GM21381 (cell line): ENCODE results near the gene INSYN1.
"Not testable (repeated sequence)": the region's sequence is repeated elsewhere in the genome, so short reads cannot be mapped to it uniquely, and the experiment has no call there.

Experiments used
- ATAC-seq: cut with Tn5 transposase; IDR thresholded peaks from one replicate; pipeline ENCODE4 v1.9.1; 2021; ENCODE audit warnings: mild to moderate bottlenecking, moderate library complexity; ENCODE audit not compliant: unreplicated experiment

The INSYN1 gene

GRCh38 chr15:73753250-73754130 lies at the start of gene INSYN1:
Gene INSYN1, minus strand, starts transcription at chr15:73753351. Its CDS starts 2,221 bp downstream, at chr15:73751130.
- ATAC-seq = no peak

DNA sequence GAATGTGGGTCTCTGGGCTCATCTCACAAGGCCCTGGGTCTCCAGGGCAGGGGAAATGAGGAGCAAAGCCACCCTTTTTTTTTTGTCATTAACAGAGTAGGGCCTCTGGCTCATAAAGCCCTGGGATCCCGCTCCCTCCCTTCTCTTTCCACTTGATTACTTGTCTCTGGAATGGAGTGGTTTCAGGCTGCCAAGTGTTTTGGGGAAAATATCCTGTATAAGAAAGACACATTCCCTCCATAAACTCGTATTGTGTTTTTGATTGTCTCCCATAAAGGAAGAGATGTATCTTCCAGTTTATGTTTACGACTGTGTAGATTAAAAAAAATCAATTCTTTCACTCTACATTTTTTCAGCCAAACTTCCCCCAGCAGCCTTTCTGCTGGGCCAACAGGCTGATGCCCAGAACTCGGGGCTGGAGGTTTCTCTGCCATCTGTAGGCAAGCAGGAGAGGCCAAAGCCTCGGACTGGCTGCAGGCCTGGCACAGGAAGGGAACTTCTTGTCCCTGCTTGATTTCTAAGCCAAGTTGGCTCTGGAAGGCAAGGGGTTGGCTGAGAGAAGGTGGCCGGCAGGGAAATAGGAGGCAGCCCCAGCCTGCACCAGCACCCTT lies 49.4 kb upstream of the INSYN1 start:
- no peak for ATAC-seq

DNA sequence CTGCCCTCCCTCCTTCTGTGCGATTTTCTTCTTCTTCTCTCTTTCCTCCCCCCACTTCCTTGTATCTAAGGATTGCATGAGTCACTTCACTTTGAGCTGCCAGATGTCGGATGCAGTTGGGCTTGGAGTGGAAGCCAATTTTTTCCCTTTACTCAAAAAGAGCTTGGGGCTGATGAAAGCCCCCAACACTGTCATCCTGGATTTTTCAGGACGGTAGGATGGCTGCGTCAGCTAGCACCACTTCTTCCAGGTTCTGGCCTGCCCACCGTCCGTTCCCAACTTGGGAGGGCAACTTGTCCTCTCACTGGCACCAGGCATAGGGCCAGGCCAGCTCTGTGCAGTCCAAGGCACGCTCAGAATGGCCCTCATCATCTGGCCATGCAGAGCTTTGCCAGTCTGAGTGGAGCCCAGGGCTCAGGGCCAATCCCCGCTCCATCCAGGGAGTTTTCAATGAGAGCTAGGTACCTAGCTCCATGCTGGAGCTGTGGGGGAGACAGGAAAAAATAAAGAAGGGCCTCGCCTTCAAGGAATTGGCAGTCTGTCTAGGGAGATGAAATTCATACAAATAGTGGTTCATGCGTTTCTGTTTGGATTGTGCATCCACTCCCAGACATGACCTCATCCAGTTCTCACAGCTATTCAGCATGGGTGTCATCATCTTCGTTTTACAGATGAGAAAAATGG lies 47.7 kb upstream of the INSYN1 start:
- ATAC-seq = no peak

GRCh38 chr15:73799466-73799865 lies 46.3 kb upstream of the INSYN1 start:
- ATAC-seq = no peak

DNA sequence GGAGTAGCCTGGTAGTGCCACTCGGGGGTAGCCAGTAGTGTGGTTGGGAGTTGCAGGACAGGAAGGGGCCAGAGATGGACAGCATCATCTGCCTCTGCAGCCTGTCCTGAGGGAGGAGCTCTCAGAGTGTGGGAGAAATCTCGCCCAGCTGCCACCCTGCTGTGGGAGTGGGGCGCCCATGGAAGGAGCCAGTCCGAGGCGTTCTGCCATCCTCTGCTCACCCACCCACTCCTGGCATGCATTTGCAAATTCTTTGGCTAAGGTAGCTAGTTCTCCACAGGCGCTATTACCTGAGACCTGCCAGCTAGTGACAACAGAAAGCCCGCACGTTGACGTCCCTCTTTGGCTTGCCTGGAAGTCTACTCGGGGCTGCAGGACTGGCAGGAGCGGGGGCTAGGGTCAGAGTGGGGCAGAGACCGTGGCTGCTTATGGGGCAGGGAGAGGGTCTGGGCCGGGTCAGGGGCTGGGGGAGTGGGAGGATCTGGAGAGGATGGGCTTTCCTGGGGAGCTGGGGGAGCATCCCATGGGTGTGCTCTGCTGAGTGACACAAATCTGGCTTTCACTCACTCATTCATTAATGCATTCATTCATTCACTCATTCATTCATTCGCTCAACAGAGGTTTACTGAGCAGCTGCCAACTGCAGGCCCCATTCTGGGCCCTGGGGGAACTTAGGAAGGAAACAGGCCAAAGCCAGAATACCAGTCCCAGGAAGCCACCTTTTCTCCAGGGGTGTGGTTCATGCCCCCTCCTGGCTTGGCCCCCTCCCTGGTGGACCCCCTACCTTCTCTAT lies 44.4 kb upstream of the INSYN1 start:
- ATAC-seq = no peak

- no peak for ATAC-seq
Measured at GRCh38 chr15:73796331-73796831, 43.2 kb upstream of the INSYN1 start.

DNA sequence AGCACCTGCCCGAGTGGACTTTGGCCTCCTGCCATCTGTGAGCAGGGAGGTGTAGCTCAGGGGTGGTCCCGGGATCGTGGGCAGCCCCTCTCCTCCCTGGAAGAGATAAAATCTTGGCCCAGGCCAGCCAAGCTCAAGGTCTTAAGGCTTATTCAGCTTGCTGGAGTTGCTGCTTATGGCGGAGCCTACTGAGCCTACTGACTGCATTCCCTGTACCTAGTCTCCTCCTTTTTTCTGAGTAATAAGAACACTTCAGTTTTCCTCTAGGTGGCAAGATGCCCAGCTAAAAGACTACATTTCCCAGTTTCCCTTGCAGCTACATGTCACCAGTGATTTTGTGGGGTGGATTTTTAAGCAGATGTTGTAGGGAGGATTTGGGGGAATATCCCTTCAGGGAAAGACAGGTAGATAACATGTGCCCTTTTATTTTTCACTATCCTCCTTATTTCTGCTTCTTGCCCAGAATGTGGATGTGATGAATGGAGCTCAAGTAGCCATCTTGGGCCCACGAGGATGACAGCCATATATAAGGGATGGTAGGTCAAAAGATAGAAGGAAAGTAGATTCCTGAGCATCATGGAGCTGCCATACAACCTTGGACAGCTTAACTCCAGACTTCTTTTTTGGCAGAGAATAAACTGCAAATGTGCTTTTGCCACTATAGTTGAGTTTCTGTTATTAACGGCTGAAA lies 41.4 kb upstream of the INSYN1 start:
- ATAC-seq = no peak

GRCh38 chr15:73792899-73793541 lies 39.9 kb upstream of the INSYN1 start:
- ATAC-seq = not testable (repeated sequence)

DNA sequence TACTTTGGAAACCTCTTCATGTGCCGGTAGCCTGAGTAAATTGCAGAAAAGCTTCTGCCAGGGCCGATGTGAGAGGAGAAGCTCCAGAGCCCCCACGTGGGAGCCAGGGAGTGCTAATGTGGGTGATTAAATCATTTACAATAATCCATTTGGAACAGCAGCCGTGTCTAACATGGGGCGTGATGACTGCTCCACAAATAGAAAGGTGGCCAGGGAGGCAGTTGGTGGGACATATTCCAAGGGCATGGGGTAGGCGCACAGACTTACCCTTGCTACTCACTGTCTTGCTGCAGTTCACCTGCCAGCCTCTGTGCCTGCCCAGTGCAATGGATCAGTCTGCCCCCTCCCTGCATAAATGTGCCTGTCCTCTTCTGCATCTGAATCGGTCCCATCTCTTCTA lies 39.3 kb upstream of the INSYN1 start:
- ATAC-seq = no peak

- no peak for ATAC-seq
Measured at GRCh38 chr15:73789521-73790240, 36.5 kb upstream of the INSYN1 start.

GRCh38 chr15:73787621-73788020 lies 34.5 kb upstream of the INSYN1 start:
- no peak for ATAC-seq

GRCh38 chr15:73786538-73786937 lies 33.4 kb upstream of the INSYN1 start:
- ATAC-seq = no peak

DNA sequence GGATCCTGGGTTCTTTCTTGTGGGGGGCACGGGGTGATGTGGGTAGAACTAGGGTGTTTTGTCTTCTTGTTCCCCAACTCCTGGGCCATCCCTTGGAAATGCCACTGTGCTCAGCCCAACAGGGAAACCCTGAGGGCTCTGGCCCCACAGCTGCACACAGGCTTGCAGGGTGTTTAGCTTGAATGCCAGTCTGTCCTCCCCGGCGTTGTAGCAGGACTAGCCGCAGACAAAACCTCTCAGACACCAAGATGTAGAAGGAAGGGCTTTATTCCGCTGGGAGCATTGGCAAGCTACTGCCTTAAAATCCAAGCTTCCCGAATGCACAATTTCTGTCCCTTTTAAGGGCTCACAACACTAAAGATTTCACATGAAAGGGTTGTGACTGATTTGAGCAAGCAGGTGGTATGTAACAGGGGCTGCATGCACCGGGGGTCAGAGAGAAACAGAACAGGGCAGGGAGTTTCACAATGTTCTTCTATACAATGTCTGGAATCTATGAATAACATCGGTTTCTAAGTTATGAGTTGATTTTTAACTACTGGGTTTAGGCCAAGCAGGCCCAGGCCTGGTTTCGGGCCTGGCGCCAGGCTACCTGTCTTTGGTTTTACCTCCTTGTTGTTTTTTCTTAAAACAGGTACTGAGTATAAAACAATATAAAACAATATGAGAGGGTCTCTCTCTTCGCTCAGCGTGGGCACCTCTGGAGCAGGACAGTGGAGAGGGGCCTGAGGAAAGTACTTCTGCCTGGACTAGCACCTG lies 32.3 kb upstream of the INSYN1 start:
- not testable (repeated sequence) for ATAC-seq

GRCh38 chr15:73784291-73784690 lies 31.1 kb upstream of the INSYN1 start:
- ATAC-seq = no peak

- ATAC-seq = no peak
Measured at GRCh38 chr15:73782344-73782959, 29.3 kb upstream of the INSYN1 start.

DNA sequence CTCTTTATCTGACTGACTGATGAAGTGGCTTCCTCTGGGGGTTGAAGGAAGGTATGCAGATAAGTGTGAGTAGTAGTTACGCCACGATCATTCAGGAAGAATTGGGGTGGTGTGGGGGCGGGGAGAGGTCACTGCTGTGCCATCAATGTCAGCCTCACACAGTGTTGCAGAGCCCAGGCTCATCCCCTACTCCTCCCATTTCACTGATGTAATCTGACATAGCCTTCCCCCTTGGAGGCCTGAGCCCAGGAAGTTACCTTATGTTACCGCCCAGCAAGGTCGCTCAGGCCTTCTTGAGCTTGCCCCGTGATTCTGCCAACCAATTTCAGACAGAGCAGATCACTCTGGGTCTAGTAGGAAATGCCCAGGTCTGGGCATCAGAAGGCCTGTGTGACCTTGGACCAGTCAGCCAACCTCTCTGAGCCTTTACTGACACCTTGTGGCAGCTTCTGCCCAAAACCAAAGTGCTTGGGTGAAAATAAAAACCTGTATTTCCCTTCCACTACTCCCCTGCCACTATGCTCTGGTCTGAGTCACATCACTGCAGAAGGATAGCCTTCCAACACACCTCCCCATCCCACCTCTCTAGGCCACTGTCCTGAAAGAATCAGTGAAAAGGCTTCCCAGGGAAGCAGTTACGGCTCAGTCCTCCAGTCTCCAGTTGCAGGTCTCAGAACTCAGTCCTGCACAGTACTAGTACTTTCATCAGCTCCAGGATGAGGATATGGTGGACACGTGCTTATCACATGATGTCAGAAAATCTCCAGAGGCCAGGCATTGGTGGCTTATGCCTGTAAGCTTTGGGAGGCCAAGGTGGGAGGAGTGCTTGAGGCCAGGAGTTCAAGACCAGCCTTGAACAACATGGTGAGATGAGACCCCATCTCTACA lies 28.1 kb upstream of the INSYN1 start:
- no peak for ATAC-seq

GRCh38 chr15:73779974-73780373 lies 26.8 kb upstream of the INSYN1 start:
- no peak for ATAC-seq
